AG08396 (cell line): ENCODE measurements around the gene DEPDC1B.
A peak's percentile ranks its signal among the peaks of the same experiment; 100 is the strongest.
"Not testable (repeated sequence)": the region's sequence is repeated elsewhere in the genome, so short reads cannot be mapped to it uniquely, and the experiment has no call there.

Experiments
- DNase-seq: peaks from one replicate; pipeline ENCODE4 v3.0.0; 2012; ENCODE audit warnings: low spot score, mixed read lengths

The DEPDC1B gene

DNA sequence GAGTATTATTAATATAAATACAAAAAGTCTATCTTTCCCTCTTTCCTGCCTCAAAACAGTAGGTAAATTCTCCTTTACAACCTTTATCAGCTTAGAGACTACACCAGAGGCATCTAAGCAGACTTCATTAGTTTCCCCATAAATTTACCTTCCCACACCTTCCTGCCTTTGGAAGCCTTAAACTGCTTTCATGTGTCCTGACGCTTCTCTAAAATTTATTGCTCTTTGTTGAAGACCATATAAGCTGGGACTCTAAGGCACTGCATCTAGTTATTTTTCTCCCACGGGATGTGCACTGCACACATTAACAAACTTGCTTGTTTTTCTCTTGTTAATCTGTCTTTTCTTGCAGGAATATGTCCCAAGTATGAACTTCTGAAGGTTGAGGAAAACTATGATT, 51.8 kb downstream of the DEPDC1B start:
- no peak for DNase-seq

DNA sequence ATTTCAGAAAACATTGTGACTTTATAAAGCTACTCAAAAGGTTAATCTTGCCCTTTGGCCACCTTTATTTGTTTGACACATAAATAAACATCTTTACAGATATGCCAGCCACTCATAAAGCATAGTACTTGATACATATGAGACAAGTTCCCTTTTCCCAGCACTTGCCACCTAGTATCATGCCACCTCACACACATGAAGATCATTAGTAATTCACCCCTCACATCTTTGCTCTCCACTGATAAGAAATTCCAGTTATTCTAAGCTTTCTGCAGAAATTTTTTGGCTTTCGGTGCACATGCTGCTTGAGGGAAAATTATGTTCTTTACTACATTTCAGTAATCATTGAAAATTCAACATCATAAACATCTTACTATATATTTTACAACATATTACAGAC, 59.1 kb downstream of the DEPDC1B start:
- no peak for DNase-seq

DNA sequence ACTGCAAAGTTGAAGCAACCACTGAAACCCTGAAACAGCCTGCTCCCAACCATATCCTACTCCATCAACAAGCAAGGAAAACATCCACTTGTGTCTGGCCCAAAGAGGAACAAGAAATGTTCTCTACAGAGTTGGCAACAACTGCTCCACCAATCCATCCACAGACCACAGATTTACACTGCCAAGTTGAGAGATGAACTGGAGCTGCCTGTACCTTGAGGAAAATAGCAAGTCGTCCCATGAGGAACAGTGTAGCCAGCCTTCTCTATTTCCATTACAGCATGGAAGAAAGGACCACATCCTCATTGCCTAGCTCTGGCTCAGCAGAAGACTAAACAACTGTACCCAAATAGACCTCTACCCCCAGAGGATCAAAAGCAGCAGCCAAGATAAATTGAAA, 60.4 kb downstream of the DEPDC1B start:
- DNase-seq, result no peak

DNA sequence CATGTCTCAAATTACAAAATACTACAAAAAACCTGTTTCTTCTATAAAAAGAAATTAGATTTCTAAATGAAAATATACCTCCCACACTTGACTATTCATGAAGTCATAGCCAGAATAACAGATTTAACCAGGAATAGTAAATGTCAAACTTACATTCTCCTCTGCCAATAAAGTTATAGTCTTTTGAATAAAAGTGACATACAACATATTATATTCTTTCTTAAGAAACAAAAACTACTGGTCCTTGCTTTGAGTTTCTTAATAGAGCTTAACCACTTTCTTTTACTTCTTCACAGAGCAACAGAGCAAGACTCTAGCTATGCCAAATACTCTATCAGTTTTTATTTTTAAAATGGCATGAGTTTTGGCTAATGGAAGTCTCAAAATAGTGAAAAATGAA, 61.7 kb downstream of the DEPDC1B start:
- no peak for DNase-seq

DNA sequence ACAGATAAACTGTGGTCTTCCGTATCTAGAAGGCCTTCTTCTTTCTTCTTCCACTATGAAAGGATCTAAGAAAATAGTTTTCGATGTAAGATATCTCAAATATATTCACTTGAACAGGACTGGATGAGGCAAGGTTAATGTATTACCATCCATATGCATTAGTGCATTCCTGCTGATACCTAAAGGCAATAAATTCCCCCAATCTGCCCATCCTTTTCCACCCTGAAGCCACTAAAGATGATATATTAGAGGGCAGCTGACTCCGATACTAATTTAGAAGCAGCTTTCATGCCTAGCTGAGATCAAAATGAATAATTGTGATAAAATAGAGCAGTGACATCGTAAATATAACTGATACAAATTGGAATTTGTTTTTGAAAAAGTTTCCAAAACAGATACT, 63.3 kb downstream of the DEPDC1B start:
- no peak for DNase-seq

DNA sequence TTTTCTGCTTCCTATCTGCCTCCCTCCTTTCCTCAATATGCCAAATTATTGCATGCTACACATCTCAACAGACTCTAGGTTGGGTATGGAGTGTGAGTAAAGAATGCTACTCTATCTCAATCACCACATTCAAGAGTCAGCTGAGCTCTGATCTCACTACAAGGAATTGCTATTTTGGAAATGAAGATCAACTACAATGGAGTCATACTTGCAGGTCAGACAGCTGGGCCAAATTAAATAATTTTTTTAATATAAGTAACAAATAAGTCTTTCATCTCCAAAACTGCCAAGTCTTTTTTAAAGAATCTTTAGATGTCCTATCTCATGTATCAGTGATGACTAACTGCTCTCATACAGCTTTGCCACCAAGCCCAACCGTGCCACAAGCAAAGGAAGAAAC, 64.0 kb downstream of the DEPDC1B start:
- DNase-seq, result no peak

DNA sequence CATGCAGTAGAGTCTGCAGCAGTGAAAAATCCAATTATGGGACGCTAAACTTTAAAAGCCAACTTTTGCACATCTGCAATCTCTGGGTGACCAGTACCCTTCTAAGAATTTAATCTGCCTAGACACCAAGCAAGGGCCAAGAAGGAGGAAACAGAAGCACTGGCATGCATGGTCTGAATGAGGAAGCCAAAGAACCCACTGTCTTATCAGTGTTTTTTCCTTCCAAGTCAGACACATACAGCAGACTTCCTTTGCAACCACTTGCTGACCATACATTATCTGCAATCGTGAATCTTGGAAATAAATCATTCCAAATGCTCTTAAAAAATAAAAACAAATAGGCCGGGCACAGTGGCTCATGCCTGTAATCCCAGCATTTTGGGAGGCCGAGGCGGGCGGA, 65.9 kb downstream of the DEPDC1B start:
- no peak for DNase-seq

DNA sequence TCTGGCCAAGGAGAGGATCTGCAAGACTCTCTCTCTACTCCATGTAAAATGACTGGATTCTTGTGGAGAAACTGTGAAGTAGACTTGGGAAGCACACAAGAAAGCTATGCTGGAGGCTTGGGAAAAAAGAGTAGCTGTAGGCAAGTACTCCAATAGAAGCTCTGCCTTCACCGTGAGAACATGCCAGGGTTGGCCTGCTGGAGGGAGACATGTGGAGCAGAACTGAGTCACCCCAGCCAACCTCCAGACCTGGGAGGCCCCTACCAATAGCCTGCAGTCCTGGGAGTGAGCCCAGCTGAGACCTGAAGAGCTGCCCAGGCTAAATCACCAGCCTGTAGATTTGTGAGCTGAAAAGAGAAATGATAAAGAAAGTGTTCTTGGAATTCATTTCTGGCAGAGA, 66.6 kb downstream of the DEPDC1B start:
- DNase-seq, result peak; percentile 59

DNA sequence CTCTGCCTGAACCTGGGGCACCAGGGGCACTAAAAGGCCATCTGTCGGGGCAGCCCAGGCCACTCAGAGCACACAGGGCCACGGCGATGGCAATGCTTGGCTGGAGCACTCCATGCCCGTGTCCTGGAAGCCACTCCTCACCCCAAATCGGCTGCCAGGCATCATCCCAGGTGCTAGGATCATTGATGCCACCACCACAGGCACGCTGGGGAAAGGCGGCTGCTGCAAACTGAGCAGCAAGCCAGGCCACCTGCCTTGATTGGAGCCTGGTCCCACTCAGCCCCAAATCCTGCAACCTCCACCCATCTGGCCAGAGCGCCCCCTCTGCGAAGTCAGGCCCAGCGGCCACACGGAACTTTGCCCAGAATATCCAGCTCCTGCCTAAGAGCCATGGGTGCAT, 67.8 kb downstream of the DEPDC1B start:
- DNase-seq, result no peak

DNA sequence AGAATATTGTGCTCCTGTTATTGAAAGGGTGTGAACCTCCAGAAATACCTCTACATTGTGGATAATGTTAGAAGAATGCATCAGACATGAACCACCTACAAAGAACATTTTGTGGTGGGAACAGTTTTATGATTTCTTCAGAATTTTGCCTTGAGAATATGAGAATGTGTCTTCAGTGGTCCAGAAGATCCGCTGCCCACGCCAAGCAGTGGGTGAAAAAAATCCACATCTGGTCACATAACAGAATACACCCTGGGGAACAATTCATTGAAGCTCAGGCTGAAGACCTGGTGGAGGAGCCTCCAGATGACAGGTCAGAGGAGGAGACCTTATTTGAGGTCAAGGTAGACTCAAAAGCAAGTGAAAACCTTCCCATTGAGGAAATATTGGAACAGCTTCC, 69.1 kb downstream of the DEPDC1B start:
- DNase-seq, result no peak

DNA sequence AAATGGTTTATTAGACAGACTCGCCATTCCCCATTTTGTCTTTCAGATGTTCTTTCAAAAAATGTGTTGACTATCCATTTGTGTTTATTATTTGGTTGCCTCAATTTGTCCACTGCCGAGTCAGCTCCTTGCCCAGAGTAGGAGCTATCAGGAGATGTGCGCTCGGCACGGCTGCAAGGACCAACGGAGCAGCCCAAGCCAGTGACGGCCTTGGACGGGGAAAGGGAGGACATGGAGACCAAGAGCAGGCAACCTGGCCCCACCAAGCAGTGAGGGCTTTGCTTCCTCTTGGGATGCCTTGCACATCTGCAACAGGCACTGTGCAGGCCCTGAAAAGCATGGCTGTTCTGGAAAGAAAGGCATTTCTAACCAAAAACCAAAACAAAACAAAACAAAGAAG, 69.8 kb downstream of the DEPDC1B start:
- no peak for DNase-seq

DNA sequence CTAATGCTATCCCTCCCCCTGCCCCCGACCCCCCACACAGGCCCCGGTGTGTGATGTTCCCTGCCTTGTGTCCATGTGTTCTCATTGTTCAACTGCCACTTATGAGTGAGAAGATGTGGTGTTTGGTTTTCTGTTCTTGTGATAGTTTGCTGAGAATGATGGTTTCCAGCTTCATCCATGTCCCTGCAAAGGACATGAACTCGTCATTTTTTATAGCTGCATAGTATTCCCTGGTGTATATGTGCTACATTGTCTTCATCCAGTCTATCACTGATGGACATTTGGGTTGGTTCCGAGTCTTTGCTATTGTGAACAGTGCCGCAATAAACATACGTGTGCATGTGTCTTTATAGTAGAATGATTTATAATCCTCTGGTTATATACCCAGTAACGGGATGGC, 75.1 kb downstream of the DEPDC1B start:
- DNase-seq, result not testable (repeated sequence)

DNA sequence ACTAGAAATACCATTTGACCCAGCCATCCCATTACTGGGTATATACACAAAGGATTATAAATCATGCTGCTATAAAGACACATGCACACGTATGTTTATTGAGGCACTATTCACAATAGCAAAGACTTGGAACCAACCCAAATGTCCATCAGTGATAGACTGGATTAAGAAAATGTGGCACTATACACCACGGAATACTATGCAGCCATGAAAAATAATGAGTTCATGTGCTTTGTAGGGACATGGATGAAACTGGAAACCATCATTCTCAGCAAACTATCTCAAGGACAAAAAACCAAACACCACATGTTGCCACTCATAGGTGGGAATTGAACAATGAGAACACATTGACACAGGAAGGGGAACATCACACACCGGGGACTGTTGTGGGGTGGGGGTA, 79.2 kb downstream of the DEPDC1B start:
- not testable (repeated sequence) for DNase-seq

DNA sequence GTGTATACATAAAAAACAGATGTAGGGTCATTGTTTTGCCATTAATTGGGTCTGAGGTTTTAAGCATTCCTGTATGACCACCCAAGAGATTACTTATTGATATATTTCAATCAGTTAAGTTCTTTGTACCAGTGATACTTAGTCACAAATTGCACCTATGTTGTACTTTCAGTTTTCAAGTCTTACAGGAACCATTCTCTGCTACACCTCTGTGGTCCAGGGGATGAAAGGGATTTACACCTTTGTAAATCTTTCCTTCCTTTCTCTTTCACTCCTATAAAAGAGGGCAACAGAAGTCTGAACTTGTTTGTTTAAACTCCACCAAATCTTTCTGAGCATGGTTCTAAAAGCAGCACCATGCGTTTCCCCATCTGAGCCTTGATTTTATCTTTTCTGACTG, 86.1 kb downstream of the DEPDC1B start:
- DNase-seq, result no peak

DNA sequence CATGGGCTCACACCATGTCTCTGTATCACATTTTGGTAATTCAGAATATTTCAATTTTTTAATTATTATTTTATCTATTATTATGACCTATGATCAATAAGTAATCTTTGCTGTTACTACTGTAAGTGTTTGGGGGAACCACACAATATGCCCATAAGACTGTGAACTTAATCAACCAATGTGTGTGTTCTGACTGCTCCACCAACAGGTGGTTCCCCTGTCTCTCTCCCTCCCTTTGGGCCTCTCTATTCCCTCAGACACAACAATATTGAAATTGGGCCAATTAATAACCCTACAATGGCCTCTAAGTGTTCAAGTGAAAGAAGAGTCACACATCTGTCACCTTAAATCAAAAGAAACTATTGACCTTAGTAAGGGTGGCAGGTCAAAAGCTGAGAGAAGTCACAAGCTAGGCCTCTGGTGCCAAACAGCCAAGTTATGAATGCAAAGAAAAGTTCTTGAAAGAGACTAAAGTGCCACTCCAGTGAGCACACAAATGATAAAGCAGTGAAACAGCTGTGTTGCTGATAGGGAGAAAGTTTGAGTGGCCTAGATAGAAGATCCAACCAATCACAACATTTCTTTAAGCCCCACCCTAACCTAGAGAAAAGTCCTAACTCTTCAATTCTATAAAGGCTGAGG, 88.7 kb downstream of the DEPDC1B start:
- DNase-seq, result no peak

DNA sequence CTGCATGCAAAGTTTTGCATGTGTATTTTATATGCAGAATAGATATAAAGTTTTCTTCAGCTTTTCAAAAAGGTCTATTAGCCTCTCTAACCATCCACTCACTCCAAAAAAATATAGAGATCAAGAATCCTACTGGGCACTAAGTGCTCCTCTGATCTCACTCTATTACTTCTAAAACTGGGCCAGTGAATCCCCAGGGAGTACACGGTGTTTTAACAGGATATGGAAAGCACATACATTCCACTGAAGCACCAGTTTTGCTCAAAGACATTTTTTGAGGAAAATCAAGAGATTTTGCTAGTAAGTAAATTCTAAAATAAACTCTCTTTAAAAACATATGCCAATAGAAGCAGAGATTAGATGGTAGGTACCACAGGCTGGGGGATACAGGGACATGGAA, 95.2 kb downstream of the DEPDC1B start:
- DNase-seq, result no peak

DNA sequence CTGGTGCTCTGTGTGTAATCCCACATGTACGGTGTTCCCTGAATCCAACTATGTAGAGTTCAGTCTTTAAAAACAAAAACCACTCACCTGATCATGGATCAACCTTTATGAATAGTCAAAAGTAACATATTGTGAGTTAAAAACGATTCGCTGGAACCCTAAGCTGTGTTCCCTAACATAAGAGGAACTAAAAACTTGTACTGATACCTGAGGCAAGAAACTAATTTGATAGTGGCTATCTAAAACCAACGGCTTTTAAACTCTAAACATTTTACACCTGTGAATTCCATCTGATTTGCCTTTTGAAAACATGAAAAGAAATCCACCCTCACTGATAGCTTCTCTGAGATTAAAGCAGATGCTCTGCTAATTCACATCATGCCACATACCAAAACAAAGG, 101.5 kb downstream of the DEPDC1B start:
- no peak for DNase-seq

DNA sequence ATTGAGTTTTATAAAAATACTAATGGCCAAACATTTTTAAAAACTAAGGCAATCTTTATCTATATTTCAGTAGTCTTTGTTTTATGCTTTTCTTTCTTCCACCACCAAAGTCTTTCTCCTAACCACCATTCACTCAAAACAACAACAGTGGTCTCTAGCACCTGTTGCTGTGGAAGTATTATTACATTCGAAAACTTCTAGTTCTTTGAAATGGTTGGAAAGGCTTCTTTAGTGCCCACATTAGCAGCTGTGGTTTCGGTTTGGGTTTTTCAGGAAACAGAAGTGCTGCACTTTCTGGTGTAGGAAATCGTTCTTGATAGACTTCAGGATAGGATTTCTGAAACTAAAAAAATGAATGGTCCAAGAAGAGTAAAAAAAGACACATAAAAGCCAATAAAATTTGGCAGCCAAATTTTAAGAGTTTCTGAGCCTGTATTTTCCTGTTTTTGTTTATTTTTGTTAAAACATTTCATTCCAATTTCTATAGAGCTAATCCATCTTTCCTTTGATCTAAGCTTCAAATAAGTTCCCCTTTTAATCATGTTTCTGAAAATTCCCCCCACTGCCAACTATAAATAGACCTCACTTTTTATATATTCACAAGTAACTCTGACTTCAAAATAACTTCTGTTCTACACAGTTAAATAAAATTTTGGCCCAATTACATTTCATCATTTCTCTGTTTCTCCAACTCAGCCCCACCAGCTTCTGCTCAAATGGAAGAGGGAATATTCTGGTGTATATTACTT, 102.2 kb downstream of the DEPDC1B start:
- DNase-seq, result no peak

DNA sequence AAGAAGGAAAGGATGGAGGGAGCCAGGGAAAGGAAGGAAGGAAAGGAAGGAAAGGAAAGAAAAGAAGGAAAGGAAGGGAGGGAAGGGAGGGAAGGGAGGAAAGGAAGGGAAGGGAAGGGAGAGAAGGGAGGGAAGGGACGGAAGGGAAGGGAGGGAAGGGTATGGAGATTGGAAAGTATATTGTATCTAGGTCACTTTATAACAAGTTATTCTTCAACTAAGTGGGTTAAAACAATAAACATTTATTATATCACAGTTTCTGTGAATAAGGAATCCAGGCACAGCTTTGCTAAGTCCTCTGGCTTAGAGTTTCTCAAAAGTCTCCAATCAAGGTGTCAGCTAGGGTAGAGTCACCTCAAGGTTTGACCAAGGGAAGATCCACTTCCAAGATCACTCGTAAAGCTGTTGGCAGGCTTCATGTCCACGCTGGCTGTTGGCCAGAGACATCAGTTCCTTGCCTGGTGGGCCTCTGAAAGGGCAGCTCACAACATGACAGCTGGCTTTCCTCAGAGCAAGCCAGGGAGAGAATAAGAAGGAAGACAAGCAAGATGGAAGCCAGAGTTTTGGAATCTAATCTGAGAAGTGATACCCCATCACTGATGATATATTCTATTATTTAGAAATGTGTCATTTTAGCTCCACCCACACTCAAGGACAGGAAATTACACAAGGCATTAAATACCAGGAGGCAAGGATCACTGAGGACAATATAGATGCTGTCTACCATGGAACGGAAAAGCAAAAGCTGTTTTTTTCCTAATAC, 105.1 kb downstream of the DEPDC1B start:
- no peak for DNase-seq

DNA sequence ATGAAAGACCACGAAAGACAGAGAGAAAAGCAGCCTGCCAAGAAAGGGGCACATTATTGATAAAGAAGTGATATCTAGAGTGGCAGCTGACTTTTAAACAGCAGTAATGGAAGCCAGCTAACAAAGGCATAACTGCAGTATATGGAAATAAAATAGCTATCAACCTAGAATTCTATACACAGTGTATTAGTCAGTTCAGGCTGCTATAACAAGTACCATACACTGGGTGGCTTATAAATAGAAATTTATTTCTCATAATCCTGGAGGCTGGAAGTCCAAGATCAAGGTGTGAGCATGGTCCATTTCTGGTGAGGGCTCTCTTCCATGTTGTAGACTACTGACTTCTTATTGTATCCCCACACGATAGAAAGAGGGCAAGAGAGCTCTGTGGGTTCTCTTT, 109.8 kb downstream of the DEPDC1B start:
- no peak for DNase-seq

DNA sequence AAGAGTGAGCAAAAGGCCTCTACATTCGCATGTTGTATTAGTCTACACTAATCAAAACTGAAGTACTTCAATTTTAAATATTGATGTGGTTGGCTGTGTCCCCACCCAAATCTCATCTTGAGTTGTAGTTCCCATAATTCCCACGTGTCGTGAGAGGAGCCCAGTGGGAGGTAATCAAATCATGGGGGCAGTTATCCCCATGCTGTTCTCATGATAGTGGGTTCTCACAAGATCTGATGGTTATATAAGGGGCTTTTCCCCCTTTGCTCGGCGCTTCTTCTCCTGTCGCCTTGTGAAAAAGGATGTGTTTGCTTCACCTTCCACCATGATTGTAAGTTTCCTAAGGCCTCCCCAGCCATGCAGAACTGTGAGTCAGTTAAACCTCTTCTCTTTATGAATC, 112.7 kb downstream of the DEPDC1B start:
- not testable (repeated sequence) for DNase-seq

DNA sequence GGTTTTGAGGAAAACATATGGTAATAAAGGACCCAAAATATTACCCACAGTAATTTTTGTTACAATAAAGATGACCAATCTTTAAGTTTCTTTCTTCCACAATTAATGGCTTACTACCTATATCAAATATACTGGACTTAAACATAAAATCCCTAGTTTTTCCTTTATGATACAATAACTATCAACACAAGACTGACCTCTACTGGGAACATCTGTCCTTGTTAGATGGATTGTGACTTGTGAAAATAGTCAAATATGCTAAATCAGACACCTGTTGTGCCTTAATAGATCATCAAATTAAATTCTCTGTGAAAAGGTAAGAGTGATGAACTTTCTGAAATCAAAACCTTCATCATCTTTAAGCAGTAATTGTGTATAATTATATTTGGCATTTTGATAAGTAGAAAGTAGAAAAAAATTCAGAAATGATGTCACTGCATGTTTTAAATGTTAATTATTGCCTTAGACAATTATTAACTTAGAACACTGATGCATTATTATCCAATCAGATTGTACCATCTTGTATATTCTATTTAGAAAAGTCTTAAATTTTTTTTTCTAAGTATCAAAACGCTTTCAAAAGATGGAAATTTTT, 113.6 kb downstream of the DEPDC1B start:
- no peak for DNase-seq

DNA sequence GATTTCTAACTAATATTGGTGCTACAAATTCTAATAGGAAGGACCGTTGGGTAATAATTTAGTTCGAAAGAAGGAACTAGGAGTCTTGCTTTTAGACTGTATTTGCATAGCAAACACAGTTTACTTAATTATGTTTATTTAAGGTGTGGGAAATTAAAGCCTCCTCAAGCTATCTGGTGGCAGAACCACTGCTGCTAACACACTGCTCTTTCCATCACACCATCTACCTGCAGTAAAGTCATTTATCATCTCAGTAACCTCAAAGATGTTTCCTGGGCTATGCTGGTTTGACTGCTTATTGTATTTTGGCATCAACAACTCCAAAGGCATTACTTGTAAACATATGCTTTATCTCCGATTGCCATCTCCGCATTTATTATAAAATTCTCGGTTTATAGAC, 114.3 kb downstream of the DEPDC1B start:
- no peak for DNase-seq
